ENCODE data around the gene ARHGAP26. TPM values are rescaled to one million over a fixed set of nuclear protein-coding genes. Genes with fewer than 3 reads are reported as not detected.

The ARHGAP26 gene
- total RNA-seq, 6 experiments from 2014 or later = 6.7 to 14.5 (median 8.3) TPM

GRCh38 chr5:143003328-143003636 is 233.1 kb downstream of the ARHGAP26 start:
- Histone ChIP-seq H3K4me3 (no peak overlapping the region), H3K4me1 (peaks cover 0 to 6% (median 0%) of the 10 kb centered on the region in 4 donors), H3K27ac (peak overlapping the region; percentile 53 to 69 (median 62)), H3K36me3 (no peaks in the 10 kb centered on the region), H3K9me3 (no peaks in the 10 kb centered on the region), H3K27me3 (no peaks in the 10 kb centered on the region)
- no peak for ATAC-seq
- intact Hi-C loops (cut with DNase I) = no loop called here
- TF ChIP-seq POLR2A (IDR thresholded peaks at IDR 0.05) (no peak), CTCF (IDR thresholded peaks at IDR 0.05) (no peak)
- 71% methylated on average over 3 of the region's 3 CpGs for WGBS (ENCODE audit: insufficient coverage, low coverage, low lambda C conversion rate, missing lambda C conversion rate)
- no peak for DNase-seq

- no peak for ATAC-seq
Measured at GRCh38 chr5:143004361-143005145, 234.4 kb downstream of the ARHGAP26 start.

GRCh38 chr5:143006501-143006900 is 236.3 kb downstream of the ARHGAP26 start:
- no peak overlapping the region for H3K4me3 ChIP-seq
- intact Hi-C loops (cut with DNase I) = no loop called here
- no peaks in the 10 kb centered on the region for H3K9me3 ChIP-seq
- no peaks in the 10 kb centered on the region for H3K27me3 ChIP-seq
- no peak for TF ChIP-seq POLR2A (IDR thresholded peaks at IDR 0.05)
- no peak for TF ChIP-seq CTCF (IDR thresholded peaks at IDR 0.05)
- H3K36me3 ChIP-seq = no peaks in the 10 kb centered on the region
- no peak for ATAC-seq
- peaks cover 0 to 6% (median 0%) of the 10 kb centered on the region in 4 donors for H3K4me1 ChIP-seq
- DNase-seq = no peak
- no peak overlapping the region for H3K27ac ChIP-seq

More at GRCh38 chr5:143004361-143005145, 234.4 kb downstream of the ARHGAP26 start:
- intact Hi-C loops (cut with DNase I) = no loop called here
- H3K9me3 ChIP-seq = no peaks in the 10 kb centered on the region
- H3K27ac ChIP-seq = no peak overlapping the region
- no peaks in the 10 kb centered on the region for H3K27me3 ChIP-seq
- no peaks in the 10 kb centered on the region for H3K36me3 ChIP-seq
- TF ChIP-seq CTCF (IDR thresholded peaks at IDR 0.05) (no peak), POLR2A (IDR thresholded peaks at IDR 0.05) (no peak)
- WGBS (ENCODE audit: insufficient coverage, low coverage, low lambda C conversion rate, missing lambda C conversion rate) = 51% methylated on average over 3 of the region's 4 CpGs
- H3K4me1 ChIP-seq = peaks cover 0 to 6% (median 0%) of the 10 kb centered on the region in 4 donors
- DNase-seq = no peak
- no peak overlapping the region for H3K4me3 ChIP-seq

GRCh38 chr5:143008032-143008431 is 237.9 kb downstream of the ARHGAP26 start:
- H3K4me1 ChIP-seq = no peaks in the 10 kb centered on the region
- H3K27ac ChIP-seq = no peak overlapping the region
- ATAC-seq (no peak), DNase-seq (no peak)
- no peaks in the 10 kb centered on the region for H3K36me3 ChIP-seq
- H3K9me3 ChIP-seq = no peaks in the 10 kb centered on the region
- H3K4me3 ChIP-seq = no peak overlapping the region
- H3K27me3 ChIP-seq = no peaks in the 10 kb centered on the region
- WGBS (ENCODE audit: insufficient coverage, low coverage, low lambda C conversion rate, missing lambda C conversion rate) = 68% methylated on average over 2 of the region's 2 CpGs
- intact Hi-C loops (cut with DNase I) = no loop called here
- no peak for TF ChIP-seq POLR2A (IDR thresholded peaks at IDR 0.05)
- no peak for TF ChIP-seq CTCF (IDR thresholded peaks at IDR 0.05)
